Measurements from ENCODE around the gene S100A1.
"Not testable (repeated sequence)": the region's sequence is repeated elsewhere in the genome, so short reads cannot be mapped to it uniquely, and the experiment has no call there.

S100A1 gene

GRCh38 chr1:153636312-153636711, 8.1 kb downstream of the S100A1 start:
- H3K27me3 ChIP-seq (ENCODE audit: control insufficient read depth, low read length), result no peaks in the 10 kb centered on the region
- no peak for TF ChIP-seq EZH2phosphoT487 (IDR thresholded peaks at IDR 0.05; ENCODE audit: borderline replicate concordance, low read length)
- no peak for TF ChIP-seq CTCF (IDR thresholded peaks at IDR 0.05; ENCODE audit: low read depth, low read length, poor library complexity, severe bottlenecking)
- peaks cover 54% of the 10 kb centered on the region for H3K79me2 ChIP-seq (ENCODE audit: control insufficient read depth, low read length)
- H3F3A ChIP-seq (ENCODE audit: control insufficient read depth, insufficient read depth), result peaks cover 3% of the 10 kb centered on the region; the same call in 1 of the 2 replicates
- no peak overlapping the region for H3K4me3 ChIP-seq (ENCODE audit: low read length)
- no peaks in the 10 kb centered on the region for H4K20me1 ChIP-seq (ENCODE audit: control insufficient read depth, insufficient read depth, low read depth, low read length)
- H3K4me1 ChIP-seq (ENCODE audit: control insufficient read depth, low read length), result peaks cover 15% of the 10 kb centered on the region
- no peak overlapping the region for H3K27ac ChIP-seq (ENCODE audit: low read depth, low read length)
- no peak overlapping the region for H3K4me2 ChIP-seq (ENCODE audit: low read length)
- H3K9me2 ChIP-seq (replicated peaks; ENCODE audit: control insufficient read depth, low read length), result no peaks in the 10 kb centered on the region
- H3K9me3 ChIP-seq (ENCODE audit: control insufficient read depth, insufficient read depth, low read length), result no peaks in the 10 kb centered on the region
- peaks cover 64% of the 10 kb centered on the region for H3K36me3 ChIP-seq (ENCODE audit: control insufficient read depth, low read length)

GRCh38 chr1:153638261-153638660, 10.0 kb downstream of the S100A1 start:
- H3K4me1 ChIP-seq (ENCODE audit: control insufficient read depth, low read length), result peaks cover 12% of the 10 kb centered on the region
- H3K4me3 ChIP-seq (ENCODE audit: low read length), result no peak overlapping the region
- H3K4me2 ChIP-seq (ENCODE audit: low read length), result no peak overlapping the region
- no peaks in the 10 kb centered on the region for H4K20me1 ChIP-seq (ENCODE audit: control insufficient read depth, insufficient read depth, low read depth, low read length)
- peaks cover 55% of the 10 kb centered on the region for H3K79me2 ChIP-seq (ENCODE audit: control insufficient read depth, low read length)
- no peak overlapping the region for H3K27ac ChIP-seq (ENCODE audit: low read depth, low read length)
- peaks cover 83% of the 10 kb centered on the region for H3K36me3 ChIP-seq (ENCODE audit: control insufficient read depth, low read length)
- H3K27me3 ChIP-seq (ENCODE audit: control insufficient read depth, low read length), result no peaks in the 10 kb centered on the region
- H3F3A ChIP-seq (ENCODE audit: control insufficient read depth, insufficient read depth), result peaks cover 3% of the 10 kb centered on the region; the same call in 1 of the 2 replicates
- no peaks in the 10 kb centered on the region for H3K9me2 ChIP-seq (replicated peaks; ENCODE audit: control insufficient read depth, low read length)
- no peak for TF ChIP-seq EZH2phosphoT487 (IDR thresholded peaks at IDR 0.05; ENCODE audit: borderline replicate concordance, low read length)
- TF ChIP-seq CTCF (IDR thresholded peaks at IDR 0.05; ENCODE audit: low read depth, low read length, poor library complexity, severe bottlenecking), result no peak
- no peaks in the 10 kb centered on the region for H3K9me3 ChIP-seq (ENCODE audit: control insufficient read depth, insufficient read depth, low read length)

DNA sequence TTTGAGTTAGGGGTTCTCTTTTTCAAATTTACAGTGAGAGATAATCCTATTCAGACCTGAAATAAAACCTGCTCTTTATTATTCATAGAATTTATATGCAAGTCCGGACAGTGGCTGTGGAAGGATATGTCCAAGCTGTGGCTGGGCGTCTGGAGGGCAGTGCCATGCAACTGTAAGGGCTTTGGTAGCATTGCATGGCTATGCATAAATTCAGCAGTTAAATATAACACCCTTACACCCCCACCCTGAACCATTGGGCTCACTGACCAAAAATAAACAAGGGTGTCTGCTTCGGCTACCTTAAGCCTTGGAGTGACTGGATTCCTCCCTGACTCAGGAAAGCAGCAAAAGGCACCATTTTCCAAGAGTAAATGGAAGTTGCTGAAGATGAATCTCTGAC, 11.0 kb downstream of the S100A1 start:
- H3K4me1 ChIP-seq (ENCODE audit: control insufficient read depth, low read length), result peaks cover 8% of the 10 kb centered on the region
- no peaks in the 10 kb centered on the region for H3K27me3 ChIP-seq (ENCODE audit: control insufficient read depth, low read length)
- H3K9me3 ChIP-seq (ENCODE audit: control insufficient read depth, insufficient read depth, low read length), result no peaks in the 10 kb centered on the region
- no peaks in the 10 kb centered on the region for H3K9me2 ChIP-seq (replicated peaks; ENCODE audit: control insufficient read depth, low read length)
- H3K79me2 ChIP-seq (ENCODE audit: control insufficient read depth, low read length), result peaks cover 52% of the 10 kb centered on the region
- TF ChIP-seq EZH2phosphoT487 (IDR thresholded peaks at IDR 0.05; ENCODE audit: borderline replicate concordance, low read length) (no peak), CTCF (IDR thresholded peaks at IDR 0.05; ENCODE audit: low read depth, low read length, poor library complexity, severe bottlenecking) (no peak)
- no peaks in the 10 kb centered on the region for H4K20me1 ChIP-seq (ENCODE audit: control insufficient read depth, insufficient read depth, low read depth, low read length)
- H3K27ac ChIP-seq (ENCODE audit: low read depth, low read length), result no peak overlapping the region
- H3K4me3 ChIP-seq (ENCODE audit: low read length), result no peak overlapping the region
- peaks cover 4% of the 10 kb centered on the region; the same call in 1 of the 2 replicates for H3F3A ChIP-seq (ENCODE audit: control insufficient read depth, insufficient read depth)
- H3K4me2 ChIP-seq (ENCODE audit: low read length), result no peak overlapping the region
- peaks cover 90% of the 10 kb centered on the region for H3K36me3 ChIP-seq (ENCODE audit: control insufficient read depth, low read length)

DNA sequence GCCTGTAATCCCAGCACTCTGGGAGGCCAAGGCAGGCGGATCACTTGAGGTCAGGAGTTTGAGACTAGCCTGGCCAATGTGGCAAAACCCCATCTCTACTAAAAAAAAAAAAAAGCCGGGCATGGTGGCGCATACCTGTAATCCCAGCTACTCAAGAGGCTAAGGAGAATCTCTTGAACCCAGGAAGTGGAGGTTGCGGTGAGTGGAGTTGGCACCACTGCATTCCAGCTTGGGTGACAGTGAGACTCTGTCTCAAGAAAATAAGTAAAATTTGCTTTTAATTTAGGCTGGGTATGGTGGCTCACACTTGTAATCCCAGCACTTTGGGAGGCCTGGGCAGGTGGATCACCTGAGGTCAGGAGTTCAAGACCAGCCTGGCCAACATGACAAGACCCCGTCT, 12.0 kb downstream of the S100A1 start:
- not testable (repeated sequence) for H3K4me2 ChIP-seq (ENCODE audit: low read length); H3K4me3 ChIP-seq (ENCODE audit: low read length); H3K9me3 ChIP-seq (ENCODE audit: control insufficient read depth, insufficient read depth, low read length); H3K27ac ChIP-seq (ENCODE audit: low read depth, low read length); H3K4me1 ChIP-seq (ENCODE audit: control insufficient read depth, low read length); H3K9me2 ChIP-seq (replicated peaks; ENCODE audit: control insufficient read depth, low read length); H3K27me3 ChIP-seq (ENCODE audit: control insufficient read depth, low read length); H4K20me1 ChIP-seq (ENCODE audit: control insufficient read depth, insufficient read depth, low read depth, low read length); H3F3A ChIP-seq (ENCODE audit: control insufficient read depth, insufficient read depth)
- Histone ChIP-seq H3K79me2 (ENCODE audit: control insufficient read depth, low read length) (peaks cover 43% of the 10 kb centered on the region), H3K36me3 (ENCODE audit: control insufficient read depth, low read length) (peaks cover 99% of the 10 kb centered on the region)
